Measurements from ENCODE around the gene RPL28. TPM values are rescaled to one million over a fixed set of nuclear protein-coding genes. Genes with fewer than 3 reads are reported as not detected.
A peak's percentile ranks its signal among the peaks of the same experiment; 100 is the strongest.

The RPL28 gene
- total and polyA plus RNA-seq, 9 donors: 391 to 2,645 (median 2,257) TPM

- no peak overlapping the region for H3K27ac ChIP-seq
- TF ChIP-seq CTCF (IDR thresholded peaks at IDR 0.05) (no peak), EP300 (IDR thresholded peaks at IDR 0.05) (no peak), POLR2A (IDR thresholded peaks at IDR 0.05) (no peak)
- no peaks in the 10 kb centered on the region for H3K36me3 ChIP-seq
- H3K27me3 ChIP-seq: no peaks in the 10 kb centered on the region
- no peak overlapping the region for H3K4me3 ChIP-seq
- H3K9me3 ChIP-seq: no peaks in the 10 kb centered on the region
- H3K4me1 ChIP-seq (ENCODE audit: insufficient read depth): peaks cover 12% of the 10 kb centered on the region
- WGBS, 3 donors: 96 to 98% (median 96%) methylated on average over 5 of the region's 5 CpGs
- DNase-seq: no peak
- intact Hi-C loops (cut with DNase I): loop anchor here in 3 of 4 donors (5.0 to 10.0 kb wide), 4 partner anchors 40 to 123 kb away; no protein-coding TSS in a partner anchor
These were observed 3.7 kb upstream of the RPL28 start for GRCh38 chr19:55382013-55382412.

- intact Hi-C loops (cut with DNase I): loop anchor here in 3 of 4 donors (5.0 to 10.0 kb wide), 4 partner anchors 40 to 122 kb away; no protein-coding TSS in a partner anchor
- no peak overlapping the region for H3K27ac ChIP-seq
- peaks cover 18% of the 10 kb centered on the region for H3K4me1 ChIP-seq (ENCODE audit: insufficient read depth)
- no peaks in the 10 kb centered on the region for H3K36me3 ChIP-seq
- no peak overlapping the region for H3K4me3 ChIP-seq
- no peak for DNase-seq
- 93 to 98% (median 98%) methylated on average over 3 of the region's 3 CpGs for WGBS, 3 donors
- H3K27me3 ChIP-seq: no peaks in the 10 kb centered on the region
- TF ChIP-seq CTCF (IDR thresholded peaks at IDR 0.05) (no peak), EP300 (IDR thresholded peaks at IDR 0.05) (no peak), POLR2A (IDR thresholded peaks at IDR 0.05) (no peak)
- H3K9me3 ChIP-seq: no peaks in the 10 kb centered on the region
These were observed 3.1 kb upstream of the RPL28 start for GRCh38 chr19:55382522-55383054.

GRCh38 chr19:55383279-55384130 lies 2.2 kb upstream of the RPL28 start:
- Histone ChIP-seq H3K4me3 (peak overlapping the region; percentile 56), H3K36me3 (no peaks in the 10 kb centered on the region), H3K27ac (peak overlapping the region in 1 of 2 donors; percentile 95), H3K4me1 (ENCODE audit: insufficient read depth) (peaks cover 26% of the 10 kb centered on the region), H3K27me3 (no peaks in the 10 kb centered on the region), H3K9me3 (no peaks in the 10 kb centered on the region)
- TF ChIP-seq EP300 (IDR thresholded peaks at IDR 0.05) (no peak), POLR2A (IDR thresholded peaks at IDR 0.05) (no peak), CTCF (IDR thresholded peaks at IDR 0.05) (peak in 2 of 3 donors; percentile 20 to 34)
- intact Hi-C loops (cut with DNase I): loop anchor here in 3 of 4 donors (5.0 to 10.0 kb wide), 4 partner anchors 41 to 121 kb away; no protein-coding TSS in a partner anchor
- DNase-seq: peak; percentile 52 to 76 (median 60)
- 4 to 13% (median 5%) methylated on average over 36 to 88 of the region's 88 CpGs for WGBS, 3 donors

- H3K27ac ChIP-seq: peak within 1 kb of the TSS; percentile 73 to 95
- no peaks in the 10 kb centered on the region for H3K27me3 ChIP-seq
- peak in 3 of 5 donors; percentile 63 to 69 (median 63) for DNase-seq
- intact Hi-C loops (cut with DNase I): loop anchor here in 3 of 4 donors (5.0 to 10.0 kb wide), 4 partner anchors 42 to 120 kb away; no protein-coding TSS in a partner anchor
- peak within 1 kb of the TSS; percentile 56 for H3K4me3 ChIP-seq
- H3K4me1 ChIP-seq (ENCODE audit: insufficient read depth): peaks cover 26% of the 10 kb centered on the region
- no peaks in the 10 kb centered on the region for H3K36me3 ChIP-seq
- 34 to 56% (median 36%) methylated on average over 36 to 72 of the region's 72 CpGs for WGBS, 3 donors
- no peaks in the 10 kb centered on the region for H3K9me3 ChIP-seq
- TF ChIP-seq EP300 (IDR thresholded peaks at IDR 0.05) (no peak), CTCF (IDR thresholded peaks at IDR 0.05) (no peak), POLR2A (IDR thresholded peaks at IDR 0.05) (no peak)
These were observed 1.4 kb upstream of the RPL28 start, which contains the start of gene TMEM238 for GRCh38 chr19:55384131-55384919. TSS of gene TMEM238 (minus strand) at chr19:55384292. CDS start at chr19:55384259, 33 bp downstream.

Data from ovary (tissue), 9 donors.